Measurements from ENCODE around the gene NEXN. TPM values are rescaled to one million over a fixed set of nuclear protein-coding genes. Genes with fewer than 3 reads are reported as not detected.

Gene NEXN
- total RNA-seq, 1 donor: 16.8 TPM

DNA sequence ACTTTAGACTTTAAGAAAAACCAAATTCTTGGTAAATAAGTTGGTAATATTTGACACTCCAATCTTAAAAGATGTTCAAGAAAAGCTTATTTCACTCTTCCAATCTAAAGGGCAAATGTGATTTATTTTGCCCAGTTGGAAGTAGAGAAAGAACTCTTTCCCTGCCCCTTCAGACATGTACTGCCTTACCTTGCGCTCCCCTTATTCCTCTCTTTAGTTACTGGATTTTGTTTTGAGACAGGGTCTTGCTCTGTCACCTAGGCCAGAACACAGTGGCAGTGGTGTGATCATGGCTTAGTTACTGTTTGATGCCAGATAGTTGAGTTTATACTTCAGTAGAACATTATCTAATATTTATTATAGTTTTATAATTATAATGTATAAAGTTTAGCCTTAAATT lies 62.9 kb downstream of the NEXN start:
- no peak overlapping the region for H3K4me3 ChIP-seq (ENCODE audit: low read depth, low read length)
- TF ChIP-seq, protein P1, sequence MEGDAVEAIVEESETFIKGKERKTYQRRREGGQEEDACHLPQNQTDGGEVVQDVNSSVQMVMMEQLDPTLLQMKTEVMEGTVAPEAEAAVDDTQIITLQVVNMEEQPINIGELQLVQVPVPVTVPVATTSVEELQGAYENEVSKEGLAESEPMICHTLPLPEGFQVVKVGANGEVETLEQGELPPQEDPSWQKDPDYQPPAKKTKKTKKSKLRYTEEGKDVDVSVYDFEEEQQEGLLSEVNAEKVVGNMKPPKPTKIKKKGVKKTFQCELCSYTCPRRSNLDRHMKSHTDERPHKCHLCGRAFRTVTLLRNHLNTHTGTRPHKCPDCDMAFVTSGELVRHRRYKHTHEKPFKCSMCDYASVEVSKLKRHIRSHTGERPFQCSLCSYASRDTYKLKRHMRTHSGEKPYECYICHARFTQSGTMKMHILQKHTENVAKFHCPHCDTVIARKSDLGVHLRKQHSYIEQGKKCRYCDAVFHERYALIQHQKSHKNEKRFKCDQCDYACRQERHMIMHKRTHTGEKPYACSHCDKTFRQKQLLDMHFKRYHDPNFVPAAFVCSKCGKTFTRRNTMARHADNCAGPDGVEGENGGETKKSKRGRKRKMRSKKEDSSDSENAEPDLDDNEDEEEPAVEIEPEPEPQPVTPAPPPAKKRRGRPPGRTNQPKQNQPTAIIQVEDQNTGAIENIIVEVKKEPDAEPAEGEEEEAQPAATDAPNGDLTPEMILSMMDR (IDR thresholded peaks at IDR 0.05; ENCODE audit: insufficient read depth, low read depth, low read length): no peak
- no peak for DNase-seq (ENCODE audit: low read depth)

DNA sequence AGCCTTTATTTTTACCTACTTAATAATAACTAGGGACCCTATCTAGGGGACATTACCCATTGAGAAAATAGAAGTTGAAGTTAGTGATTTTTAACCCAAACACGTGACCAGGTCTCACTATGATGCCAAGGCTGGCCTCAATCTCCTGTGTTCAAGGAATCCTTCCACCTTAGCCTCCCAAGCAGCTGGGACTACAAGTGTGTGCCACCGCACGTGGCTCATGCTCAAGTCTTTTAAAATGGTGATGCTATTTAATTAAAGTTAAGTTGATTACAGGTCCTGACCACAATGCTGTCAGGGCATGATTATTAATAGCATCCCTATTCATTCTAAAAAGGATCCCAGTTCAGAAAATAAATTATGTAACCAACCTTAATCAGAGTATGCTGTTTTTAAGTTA lies 65.5 kb downstream of the NEXN start:
- no peak for DNase-seq (ENCODE audit: low read depth)
- no peak overlapping the region for H3K4me3 ChIP-seq (ENCODE audit: low read depth, low read length)
- TF ChIP-seq, protein P1 (IDR thresholded peaks at IDR 0.05; ENCODE audit: insufficient read depth, low read depth, low read length): no peak

DNA sequence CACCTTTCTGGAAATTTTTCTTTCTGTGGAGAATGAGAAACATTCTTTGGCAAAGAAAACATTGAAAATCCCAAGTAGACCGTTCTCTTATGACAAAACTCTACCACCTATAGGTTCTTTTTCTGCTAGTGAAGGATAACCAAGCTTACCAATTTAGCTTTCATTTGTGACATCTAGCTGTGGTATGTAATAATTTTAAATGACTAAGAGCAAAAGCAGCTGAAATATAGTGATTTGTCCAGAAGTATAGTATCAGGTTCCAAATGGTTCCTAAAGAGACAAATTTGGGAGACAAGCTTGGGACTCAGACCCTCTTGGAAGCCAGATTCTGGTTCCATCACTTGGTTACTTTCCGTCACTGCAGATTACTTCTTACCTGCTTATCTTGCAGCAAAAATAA lies 66.1 kb downstream of the NEXN start:
- TF ChIP-seq, protein P1 (IDR thresholded peaks at IDR 0.05; ENCODE audit: insufficient read depth, low read depth, low read length): no peak
- DNase-seq (ENCODE audit: low read depth): no peak
- no peak overlapping the region for H3K4me3 ChIP-seq (ENCODE audit: low read depth, low read length)

DNA sequence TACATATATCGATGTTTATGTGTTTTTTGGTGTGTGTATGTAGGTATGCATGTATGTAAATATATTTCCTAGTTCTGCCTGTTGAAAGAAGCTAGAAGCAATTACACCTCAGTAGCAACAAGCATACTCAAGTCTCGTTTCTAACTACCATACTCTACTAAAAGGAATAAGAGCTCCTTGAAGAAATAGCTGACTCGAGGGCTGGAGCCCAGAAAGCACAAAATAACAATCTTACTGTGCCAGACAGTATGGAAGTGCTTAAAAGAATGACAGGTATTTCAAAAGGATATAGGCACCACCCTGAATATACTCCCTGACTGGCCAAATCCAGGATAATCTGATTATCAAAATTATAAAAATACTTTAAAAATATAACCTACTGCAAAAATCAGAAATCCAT lies 67.3 kb downstream of the NEXN start:
- TF ChIP-seq, protein P1 (IDR thresholded peaks at IDR 0.05; ENCODE audit: insufficient read depth, low read depth, low read length): no peak
- DNase-seq (ENCODE audit: low read depth): no peak
- no peak overlapping the region for H3K4me3 ChIP-seq (ENCODE audit: low read depth, low read length)

DNA sequence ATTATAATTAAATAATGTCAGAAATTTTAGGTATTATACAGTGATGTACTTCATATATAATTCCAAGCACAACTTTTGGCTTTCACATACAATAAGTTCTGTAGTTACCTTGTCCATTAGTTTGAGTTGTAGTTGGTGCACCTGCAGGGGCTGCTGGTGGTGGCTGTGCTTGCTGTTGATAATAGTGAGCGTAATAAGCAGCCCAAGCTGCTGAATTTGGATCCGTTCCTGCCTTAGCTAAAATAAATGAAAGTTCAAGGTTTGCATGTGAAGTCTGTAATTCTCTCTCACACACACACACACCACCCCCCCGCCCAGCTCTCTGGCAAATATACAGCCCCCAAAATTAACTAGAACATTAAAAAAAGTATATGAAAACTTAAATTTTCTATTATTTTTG lies 68.0 kb downstream of the NEXN start:
- DNase-seq (ENCODE audit: low read depth): no peak
- TF ChIP-seq, protein P1 (IDR thresholded peaks at IDR 0.05; ENCODE audit: insufficient read depth, low read depth, low read length): no peak
- no peak overlapping the region for H3K4me3 ChIP-seq (ENCODE audit: low read depth, low read length)

DNA sequence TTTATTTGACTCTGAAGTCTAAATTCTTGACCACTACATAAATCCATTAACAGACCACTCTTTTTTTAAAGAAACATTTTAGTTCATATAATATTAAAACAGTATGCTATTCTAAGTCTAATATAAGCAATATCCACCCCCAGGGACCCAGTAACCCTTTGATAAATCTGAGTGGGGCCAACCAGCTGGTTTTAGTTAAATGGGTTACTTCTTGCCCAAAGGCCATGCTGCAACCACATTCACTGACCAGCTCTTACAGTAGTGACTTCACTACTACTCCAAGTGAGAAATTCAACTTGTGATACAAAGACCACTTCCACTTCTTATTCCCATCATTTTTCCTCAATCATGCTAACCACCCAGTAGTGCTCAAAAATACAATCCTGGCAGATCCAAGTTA lies 70.0 kb downstream of the NEXN start:
- TF ChIP-seq, protein P1 (IDR thresholded peaks at IDR 0.05; ENCODE audit: insufficient read depth, low read depth, low read length): no peak
- H3K4me3 ChIP-seq (ENCODE audit: low read depth, low read length): no peak overlapping the region
- no peak for DNase-seq (ENCODE audit: low read depth)

DNA sequence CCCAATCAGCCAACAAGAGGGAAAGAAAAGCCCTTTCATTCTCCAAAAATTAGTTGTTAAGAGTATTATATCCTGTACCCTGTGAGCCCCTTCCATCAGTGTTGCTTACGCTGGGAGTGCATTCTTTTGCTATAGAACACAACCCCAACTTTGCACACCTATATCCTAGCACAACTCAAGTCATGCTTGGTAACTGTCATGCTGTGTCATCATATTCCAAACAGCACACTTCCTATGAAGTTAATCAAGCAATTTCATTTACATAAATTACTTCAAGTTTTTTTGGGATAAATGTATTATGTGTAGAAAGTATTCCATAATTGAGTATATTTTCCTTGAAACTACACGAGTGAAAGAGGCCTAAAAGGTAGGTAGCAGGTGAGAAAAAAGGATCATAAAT lies 70.4 kb downstream of the NEXN start:
- TF ChIP-seq, protein P1 (IDR thresholded peaks at IDR 0.05; ENCODE audit: insufficient read depth, low read depth, low read length): no peak
- DNase-seq (ENCODE audit: low read depth): no peak
- H3K4me3 ChIP-seq (ENCODE audit: low read depth, low read length): no peak overlapping the region

Measured in fibroblast of villous mesenchyme (primary cell).